Measurements from ENCODE around the gene IKBKE. TPM values are rescaled to one million over a fixed set of nuclear protein-coding genes. Genes with fewer than 3 reads are reported as not detected.

Gene IKBKE
- total and polyA plus RNA-seq, 2 donors (not counting 3 experiments of a cell fraction or from before 2014, with no cell fraction given): 17.9 to 20.7 TPM

- Histone ChIP-seq H3K9me1 (replicated peaks; ENCODE audit: control insufficient read depth, extremely low read depth, insufficient read depth, low read length) (no peaks in the 10 kb centered on the region), H3K27ac (ENCODE audit: insufficient read depth, low read depth, low read length) (no peak overlapping the region), H3K27me3 (ENCODE audit: control insufficient read depth in 2 of 2, insufficient read depth in 2 of 2, low read length in 2 of 2) (no peaks in the 10 kb centered on the region), H3K79me2 (ENCODE audit: control insufficient read depth, insufficient read depth, low read length) (no peaks in the 10 kb centered on the region), H3K4me1 (ENCODE audit: control insufficient read depth, extremely low read depth, insufficient read depth, low read length) (peaks cover 8% of the 10 kb centered on the region), H3K36me3 (ENCODE audit: control insufficient read depth in 2 of 2, extremely low read depth in 1 of 2, insufficient read depth in 2 of 2, low read length in 2 of 2) (peaks cover 0 to 25% of the 10 kb centered on the region in 2 experiments), H3K9ac (replicated peaks; ENCODE audit: extremely low read depth, insufficient read depth, low read length) (no peak overlapping the region), H2AFZ (ENCODE audit: low read depth, low read length) (no peak overlapping the region), H3K9me3 (replicated peaks; ENCODE audit: control insufficient read depth, insufficient read depth, low read length) (no peaks in the 10 kb centered on the region), H4K20me1 (replicated peaks; ENCODE audit: control insufficient read depth, extremely low read depth, insufficient read depth, low read length) (no peaks in the 10 kb centered on the region), H3K4me3 (replicated peaks in 1 of 3; ENCODE audit: insufficient read depth in 1 of 3, low read depth in 1 of 3, low read length in 3 of 3) (no peak overlapping the region), H3K4me2 (ENCODE audit: insufficient read depth, low read length) (no peak overlapping the region)
- dilution Hi-C loops (cut with MboI; ENCODE audit: extremely low pct_ligation_motif_present, low sequenced_read_pairs): no loop called here
- ChIA-PET CTCF (interaction anchor here (1.9 kb wide), 2 partner anchors 96 to 176 kb away, joined by 4 to 10 read pairs; no protein-coding TSS in a partner anchor), POLR2A (no interaction called here)
- DNase-seq (ENCODE audit: low read depth, low spot score) (no peak), FAIRE-seq (no peak)
- intact Hi-C loops (cut with micrococcal nuclease): no loop called here
- BruUV-seq (replicated peaks): no TSS peak
- TF ChIP-seq POLR2AphosphoS5 (IDR thresholded peaks at IDR 0.05; ENCODE audit: insufficient read depth, low read depth, low read length): no peak
- TF ChIP-seq MAX (IDR thresholded peaks at IDR 0.05; ENCODE audit: insufficient read depth, insufficient read length): no peak
These were observed 17.7 kb downstream of the IKBKE start for GRCh38 chr1:206487970-206488369.

GRCh38 chr1:206488466-206488865, 18.2 kb downstream of the IKBKE start:
- no peaks in the 10 kb centered on the region for H3K79me2 ChIP-seq (ENCODE audit: control insufficient read depth, insufficient read depth, low read length)
- H3K27ac ChIP-seq (ENCODE audit: insufficient read depth, low read depth, low read length): no peak overlapping the region
- no peak for FAIRE-seq
- DNase-seq (ENCODE audit: low read depth, low spot score): no peak
- dilution Hi-C loops (cut with MboI; ENCODE audit: extremely low pct_ligation_motif_present, low sequenced_read_pairs): no loop called here
- H3K9me3 ChIP-seq (replicated peaks; ENCODE audit: control insufficient read depth, insufficient read depth, low read length): no peaks in the 10 kb centered on the region
- no peak overlapping the region for H3K4me2 ChIP-seq (ENCODE audit: insufficient read depth, low read length)
- no peaks in the 10 kb centered on the region for H4K20me1 ChIP-seq (replicated peaks; ENCODE audit: control insufficient read depth, extremely low read depth, insufficient read depth, low read length)
- intact Hi-C loops (cut with micrococcal nuclease): no loop called here
- H3K9me1 ChIP-seq (replicated peaks; ENCODE audit: control insufficient read depth, extremely low read depth, insufficient read depth, low read length): no peaks in the 10 kb centered on the region
- H3K36me3 ChIP-seq (ENCODE audit: control insufficient read depth in 2 of 2, extremely low read depth in 1 of 2, insufficient read depth in 2 of 2, low read length in 2 of 2): peaks cover 0 to 22% of the 10 kb centered on the region in 2 experiments
- no peak overlapping the region for H3K9ac ChIP-seq (replicated peaks; ENCODE audit: extremely low read depth, insufficient read depth, low read length)
- POLR2A ChIA-PET: no interaction called here
- TF ChIP-seq MYC (IDR thresholded peaks at IDR 0.05; ENCODE audit: low read depth, low read length) (no peak), CTCF (IDR thresholded peaks at IDR 0.05; ENCODE audit: extremely low read depth in 1 of 2, insufficient read depth in 1 of 2, low read depth in 1 of 2, low read length in 2 of 2) (no peak), EZH2 (IDR thresholded peaks at IDR 0.05; ENCODE audit: borderline replicate concordance, low read depth, low read length, severe bottlenecking) (no peak), POLR2AphosphoS5 (IDR thresholded peaks at IDR 0.05; ENCODE audit: insufficient read depth, low read depth, low read length) (no peak), MAX (IDR thresholded peaks at IDR 0.05; ENCODE audit: insufficient read depth, insufficient read length) (no peak), POLR2A (IDR thresholded peaks at IDR 0.05; ENCODE audit: low read depth, low read length) (no peak), JUN (IDR thresholded peaks at IDR 0.05; ENCODE audit: borderline replicate concordance, insufficient read depth, insufficient read length, low read depth) (no peak), GATA2 (IDR thresholded peaks at IDR 0.05; ENCODE audit: insufficient read depth, insufficient read length, low read depth, low read length) (no peak), FOS (IDR thresholded peaks at IDR 0.05; ENCODE audit: borderline replicate concordance, insufficient read depth, low read length) (no peak)
- no peak overlapping the region for H2AFZ ChIP-seq (ENCODE audit: low read depth, low read length)
- CTCF ChIA-PET: interaction anchor here (1.9 kb wide), 2 partner anchors 95 to 175 kb away, joined by 4 to 10 read pairs; no protein-coding TSS in a partner anchor
- peaks cover 8% of the 10 kb centered on the region for H3K4me1 ChIP-seq (ENCODE audit: control insufficient read depth, extremely low read depth, insufficient read depth, low read length)
- H3K27me3 ChIP-seq (ENCODE audit: control insufficient read depth in 2 of 2, insufficient read depth in 2 of 2, low read length in 2 of 2): no peaks in the 10 kb centered on the region
- BruUV-seq (replicated peaks): no TSS peak
- H3K4me3 ChIP-seq (replicated peaks in 1 of 3; ENCODE audit: insufficient read depth in 1 of 3, low read depth in 1 of 3, low read length in 3 of 3): no peak overlapping the region

All from endothelial cell of umbilical vein (primary cell).